HG03139 (cell line): ENCODE data around the gene SMYD3.

ENCODE experiments used
- ATAC-seq: cut with Tn5 transposase; IDR thresholded peaks from one replicate; pipeline ENCODE4 v1.9.1; 2021; ENCODE audit not compliant: unreplicated experiment

The SMYD3 gene

DNA sequence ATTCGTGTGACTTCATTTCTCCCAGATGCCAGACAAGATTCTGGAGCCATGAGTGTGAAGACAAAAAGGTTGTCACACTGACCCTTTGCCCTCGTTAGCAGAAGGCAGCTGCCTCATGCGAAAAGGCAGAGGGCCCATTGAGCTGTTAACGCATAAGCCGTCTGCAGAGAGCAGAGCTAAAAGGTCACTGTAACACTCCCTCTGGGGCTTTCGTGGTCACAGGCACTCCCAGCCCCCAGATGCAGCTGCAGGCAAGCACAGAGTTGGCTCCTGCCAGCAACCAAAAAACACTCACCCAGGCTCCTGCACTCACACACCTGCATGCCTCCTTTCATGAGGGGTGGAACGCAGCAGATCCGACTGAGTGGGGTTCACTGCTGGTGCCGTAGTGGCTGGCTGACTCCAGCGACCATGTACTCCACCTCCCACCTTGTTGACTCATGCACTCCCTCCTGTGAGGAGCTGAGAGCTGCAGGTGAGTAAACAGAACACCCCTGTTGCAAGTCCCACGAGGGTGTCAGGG is 287.5 kb downstream of the SMYD3 start:
- no peak for ATAC-seq

DNA sequence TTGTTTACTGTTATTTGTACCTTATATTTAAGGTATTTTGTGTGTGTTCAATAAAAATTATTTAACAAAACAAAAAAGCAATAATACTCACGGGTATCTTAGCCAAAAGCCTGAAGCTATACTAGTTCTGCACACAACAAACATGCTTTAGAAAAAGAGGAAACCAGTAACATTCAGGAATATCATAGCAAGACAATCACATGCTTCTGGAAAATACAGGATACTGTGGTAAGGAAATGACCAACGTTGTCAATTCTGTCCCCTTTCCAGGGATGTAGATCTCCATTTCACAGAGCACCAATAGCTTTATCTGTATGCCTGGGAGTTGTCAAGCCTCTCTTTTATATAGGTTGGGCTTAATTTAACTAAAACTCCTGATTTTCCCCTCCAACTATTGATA is 288.4 kb downstream of the SMYD3 start:
- no peak for ATAC-seq

DNA sequence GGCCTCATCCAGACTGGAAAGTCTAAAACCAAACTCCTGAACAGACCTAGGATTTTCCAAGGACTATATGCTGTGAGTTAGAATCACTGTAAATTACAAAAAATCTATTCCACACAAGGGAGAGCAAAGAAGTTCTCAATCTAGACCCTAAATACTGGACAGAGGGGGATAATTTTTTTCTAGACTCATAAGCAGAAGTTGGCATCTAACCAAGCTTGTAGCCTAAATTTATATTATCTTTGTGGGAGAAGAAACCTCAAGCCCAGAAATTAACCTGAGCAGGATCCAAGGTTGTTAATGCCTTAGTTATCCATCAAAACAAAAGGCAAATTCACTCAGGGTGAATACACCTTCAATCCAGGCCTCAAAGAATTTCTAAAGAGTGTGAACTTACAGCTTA is 290.2 kb downstream of the SMYD3 start:
- no peak for ATAC-seq

DNA sequence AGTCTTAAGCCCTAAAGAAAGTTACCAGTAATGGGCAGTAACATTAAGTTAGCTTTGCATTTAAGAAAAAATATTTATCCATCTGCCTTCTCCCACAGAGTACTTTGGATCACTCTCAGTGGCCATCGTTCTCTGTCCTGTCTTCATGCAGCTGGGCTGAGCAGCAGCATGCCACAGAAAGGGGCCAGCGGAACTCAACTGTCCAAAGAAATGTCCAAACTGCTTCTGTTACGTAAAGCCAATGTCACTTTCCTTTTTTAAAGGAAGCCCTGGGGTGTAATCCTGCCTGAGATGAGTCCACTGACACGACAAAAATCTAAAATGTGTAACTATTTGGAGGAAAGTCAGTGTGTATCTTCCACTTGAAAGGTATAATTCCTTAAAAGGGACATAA is 291.6 kb downstream of the SMYD3 start:
- no peak for ATAC-seq

DNA sequence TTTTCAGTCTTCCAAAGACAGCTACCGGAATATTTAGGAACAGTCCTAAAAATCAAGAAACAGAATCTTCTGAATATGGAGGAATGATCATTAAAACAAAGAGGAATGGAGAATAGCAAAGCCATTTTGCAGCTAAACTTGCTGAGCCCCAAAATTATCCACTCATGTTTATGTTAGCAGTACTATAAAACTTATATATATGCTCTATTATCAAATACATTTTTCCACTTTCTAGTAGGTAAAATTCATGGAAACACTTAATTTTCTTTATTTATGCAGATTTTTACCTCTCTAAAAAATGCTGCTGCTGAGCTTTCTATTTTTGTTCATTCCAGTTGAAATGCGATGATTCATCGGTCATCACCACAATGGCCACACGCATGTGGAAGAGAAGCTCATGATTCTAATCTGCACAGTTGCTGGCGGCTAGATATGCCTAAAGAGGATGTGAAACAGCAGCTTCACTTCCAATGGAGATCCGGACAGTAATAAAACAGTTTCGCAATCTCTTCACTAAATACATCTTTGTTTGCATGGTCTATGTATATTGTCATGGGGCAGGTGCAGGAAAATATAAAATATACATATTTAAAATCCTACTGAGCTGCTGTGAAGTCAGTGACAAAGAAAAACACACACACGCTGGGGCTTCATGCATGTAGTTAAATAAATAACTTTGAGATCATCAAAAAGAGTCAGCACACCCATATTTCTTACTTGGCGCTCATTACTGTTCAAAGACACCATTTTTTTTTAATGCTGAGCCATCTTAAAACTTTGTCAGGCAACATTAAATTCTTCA is 292.2 kb downstream of the SMYD3 start:
- peak; percentile 98 for ATAC-seq

DNA sequence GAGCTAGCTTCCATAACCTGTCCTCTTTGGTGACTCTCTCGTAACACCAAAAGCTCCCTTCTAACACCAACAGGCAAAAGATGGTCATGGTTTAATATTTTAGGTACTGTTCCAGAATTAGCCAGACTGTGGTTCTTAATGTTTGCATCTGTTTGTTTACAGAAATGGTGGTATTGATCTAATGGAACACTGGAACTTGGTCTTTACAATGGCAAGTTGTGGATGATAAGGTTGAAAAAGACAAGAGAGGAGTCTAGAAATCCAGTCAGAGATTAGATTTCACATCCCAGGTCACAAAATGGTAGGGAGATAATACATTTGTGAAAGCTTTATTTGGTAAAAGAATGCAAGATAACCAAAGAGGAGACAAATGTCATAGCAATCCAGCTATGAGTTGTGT is 293.1 kb downstream of the SMYD3 start:
- no peak for ATAC-seq

DNA sequence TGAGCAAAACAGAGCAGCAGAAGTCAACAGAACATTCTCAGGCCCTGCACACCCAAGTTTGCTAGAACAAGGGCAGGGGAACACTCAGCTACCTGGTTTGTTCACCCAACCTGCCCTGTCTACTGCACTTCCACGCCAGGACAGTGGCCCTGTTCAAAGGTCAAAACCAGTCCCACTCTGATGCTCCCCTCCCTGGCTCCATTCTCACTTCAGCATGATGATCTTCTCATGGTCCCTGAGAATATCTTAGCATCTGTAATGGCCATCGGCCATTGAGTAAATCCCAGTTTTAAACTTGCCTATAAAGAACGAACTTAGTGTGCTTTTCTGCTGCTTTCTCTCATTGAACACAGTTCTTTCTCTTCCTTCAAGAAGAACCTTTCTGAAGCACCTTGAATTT is 293.6 kb downstream of the SMYD3 start:
- no peak for ATAC-seq

DNA sequence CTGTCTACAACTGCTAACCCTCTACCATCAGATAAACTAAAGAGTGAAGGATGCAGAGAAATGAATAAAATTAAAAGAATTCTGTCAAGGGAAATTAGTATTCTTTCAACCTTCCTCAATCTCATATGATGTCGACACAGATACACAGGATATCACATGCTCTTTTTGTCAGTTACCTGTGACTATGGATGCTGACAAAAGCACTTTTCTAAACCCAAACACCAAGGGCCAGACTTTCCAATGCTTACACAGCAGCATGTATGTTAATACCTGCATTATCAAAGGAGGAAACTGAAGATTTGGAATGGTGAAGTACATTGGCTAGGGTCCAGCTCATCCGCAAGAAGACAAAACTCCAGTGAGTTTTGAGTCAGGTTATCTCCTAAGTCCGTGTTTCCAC is 294.0 kb downstream of the SMYD3 start:
- ATAC-seq: no peak

DNA sequence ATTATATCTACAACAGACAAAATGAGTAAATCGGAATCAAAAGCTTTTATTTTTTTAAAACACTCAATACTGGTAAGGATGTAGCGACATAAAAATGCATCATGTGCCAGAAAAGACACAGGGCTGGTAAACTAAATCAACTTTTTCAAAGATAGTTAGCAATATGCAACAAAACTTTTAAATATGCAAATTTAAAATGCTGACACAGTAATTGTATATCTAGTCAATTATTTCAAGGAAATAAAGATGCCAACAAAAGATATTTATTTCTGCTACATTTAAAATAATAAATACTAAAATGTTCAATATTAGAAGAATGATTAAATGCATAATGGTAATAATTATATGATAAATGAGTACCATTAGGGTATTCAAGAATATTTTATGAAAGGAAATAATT is 295.1 kb downstream of the SMYD3 start:
- no peak for ATAC-seq

DNA sequence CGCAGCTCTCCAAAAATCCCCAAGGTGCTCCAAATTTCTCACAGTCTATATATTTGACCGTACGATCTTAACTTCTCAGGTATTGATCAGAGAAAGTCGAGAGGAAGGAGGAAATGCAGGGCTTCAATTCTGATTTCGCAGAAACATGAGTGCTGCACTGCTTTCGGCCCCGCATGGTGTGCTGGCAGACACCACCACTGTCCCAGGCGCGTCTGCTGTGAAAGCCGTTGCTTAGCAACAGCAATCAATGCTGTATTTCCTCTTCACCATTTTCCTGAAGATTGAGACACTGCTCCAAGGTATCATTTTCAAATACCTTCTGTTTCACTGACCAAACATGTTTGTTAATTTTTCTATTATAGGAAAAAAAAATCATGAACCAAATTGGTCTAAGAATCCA is 296.3 kb downstream of the SMYD3 start:
- no peak for ATAC-seq

DNA sequence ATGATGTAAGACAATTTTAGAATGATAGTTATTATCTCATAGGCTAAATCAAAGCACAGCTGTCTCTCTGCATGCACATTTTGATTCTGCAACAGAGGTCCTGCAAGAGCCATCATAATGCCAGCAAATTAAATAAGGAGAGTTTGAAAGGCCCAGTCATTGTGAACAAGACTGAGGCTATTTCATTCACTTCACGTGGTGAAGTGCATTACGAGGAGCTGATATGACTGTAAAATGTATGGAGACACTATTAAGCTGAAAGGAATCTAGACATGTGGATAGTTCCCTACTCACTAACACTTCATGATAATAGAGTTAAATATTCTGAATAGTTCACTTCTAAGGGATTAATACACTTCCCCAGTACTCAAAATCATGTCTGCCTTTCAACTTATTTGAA is 299.0 kb downstream of the SMYD3 start:
- ATAC-seq: no peak

DNA sequence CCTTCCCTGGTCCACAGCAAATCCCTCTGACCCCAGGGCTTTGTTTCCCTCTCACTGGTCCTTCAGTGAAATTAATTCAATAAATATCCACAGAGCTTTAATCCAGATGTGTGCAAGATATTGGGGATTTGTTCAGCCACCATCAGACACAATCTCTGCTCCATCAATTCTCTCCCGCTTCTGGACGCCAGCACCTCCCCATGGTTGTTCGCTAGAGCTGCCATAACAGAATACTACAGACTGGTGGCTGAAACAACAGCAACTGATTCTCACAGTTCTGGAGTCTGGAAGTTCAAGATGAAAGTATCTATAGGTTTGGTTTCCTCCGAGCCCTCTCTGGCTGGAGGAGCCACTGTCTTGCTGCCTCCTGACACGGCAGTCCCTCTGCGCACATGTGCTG is 303.9 kb downstream of the SMYD3 start:
- no peak for ATAC-seq

DNA sequence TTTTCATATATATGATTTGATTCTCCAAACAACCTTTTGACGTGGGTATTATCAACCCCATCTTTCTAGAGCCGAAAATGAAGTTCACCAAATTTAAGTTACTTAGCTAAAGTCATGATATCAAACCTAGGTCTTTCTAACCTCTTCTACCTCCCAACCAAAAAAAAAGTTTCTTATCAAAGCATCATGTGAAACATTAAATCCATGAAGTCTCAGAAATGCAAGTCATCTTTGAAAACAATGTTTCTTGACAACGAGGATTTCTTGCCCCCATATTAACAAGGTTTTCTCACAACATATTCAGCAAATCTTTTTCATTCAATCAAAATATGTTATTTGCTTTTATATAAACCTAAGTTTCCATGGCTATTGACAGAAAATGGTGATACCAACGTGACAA is 306.3 kb downstream of the SMYD3 start:
- ATAC-seq: no peak

DNA sequence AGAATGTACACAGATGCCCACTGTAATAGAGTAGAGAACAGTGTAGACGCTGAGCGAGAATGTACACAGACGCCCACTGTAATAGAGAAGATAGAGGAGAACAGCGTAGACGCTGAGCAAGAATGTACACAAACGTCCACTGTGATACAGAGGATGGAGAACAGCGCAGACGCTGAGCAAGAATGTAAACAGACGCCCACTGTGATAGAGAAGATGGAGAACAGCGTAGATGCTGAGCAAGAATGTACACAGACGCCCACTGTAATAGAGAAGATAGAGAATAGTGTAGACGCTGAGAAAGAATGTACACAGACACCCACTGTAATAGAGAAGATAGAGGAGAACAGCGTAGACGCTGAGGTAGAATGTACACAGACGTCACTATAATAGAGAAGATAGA is 306.9 kb downstream of the SMYD3 start:
- ATAC-seq: no peak

DNA sequence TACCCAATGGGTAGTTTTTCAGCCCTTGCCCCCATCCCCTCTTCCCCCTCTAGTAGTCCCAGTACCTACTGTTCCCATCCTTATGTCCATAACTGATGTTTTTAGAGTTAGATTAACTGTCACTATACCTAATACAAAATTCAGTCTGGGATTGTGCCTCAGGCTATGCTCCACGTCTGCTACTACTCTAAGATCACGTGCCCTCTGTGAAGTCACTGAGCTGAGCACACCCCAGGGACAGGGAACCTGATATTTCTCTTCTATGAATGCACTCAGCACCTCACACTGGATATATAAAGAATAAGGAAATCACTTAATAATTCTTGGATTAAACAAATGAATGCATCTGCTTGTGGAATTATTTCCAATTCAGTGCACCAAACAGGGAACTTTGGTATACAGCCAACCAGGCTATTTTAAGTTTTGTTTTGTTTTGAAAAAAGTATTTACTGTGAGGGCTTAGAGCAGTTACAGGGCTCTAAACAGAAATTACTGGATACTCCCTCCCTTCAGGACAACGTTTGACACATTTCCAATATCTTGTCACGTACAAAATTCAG is 307.9 kb downstream of the SMYD3 start:
- ATAC-seq: no peak

DNA sequence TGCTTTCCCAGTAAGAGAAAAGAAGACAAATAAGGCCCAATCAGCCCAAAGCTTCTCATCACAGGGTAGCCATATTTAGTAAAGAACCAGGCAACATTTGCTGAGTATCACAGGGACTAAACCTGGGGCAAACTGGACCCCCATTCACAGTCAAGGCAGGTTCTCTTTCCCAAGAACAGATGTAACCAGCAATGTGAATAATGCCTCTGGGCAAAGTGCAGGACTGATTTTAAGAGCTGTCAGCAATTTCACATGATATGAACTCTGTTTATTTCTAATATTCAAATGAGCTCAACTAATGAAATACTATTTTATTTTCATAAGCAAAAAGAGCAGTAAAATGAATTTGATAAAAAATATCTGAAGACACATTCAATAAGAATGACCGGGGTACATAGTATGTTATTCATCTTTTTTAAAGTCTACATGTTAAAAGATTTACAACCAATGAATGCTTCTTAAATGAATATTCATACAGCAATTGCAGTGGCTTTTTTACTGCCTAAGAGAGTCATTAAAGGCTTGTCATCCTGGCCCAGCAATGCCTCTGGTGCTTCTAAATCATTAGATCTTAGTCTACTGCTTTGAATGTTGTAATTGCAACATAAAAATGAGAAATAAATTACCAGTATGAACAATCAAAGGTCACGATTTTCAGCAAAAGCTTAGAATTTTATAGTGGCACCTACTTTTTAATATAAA is 308.8 kb downstream of the SMYD3 start:
- ATAC-seq: no peak

DNA sequence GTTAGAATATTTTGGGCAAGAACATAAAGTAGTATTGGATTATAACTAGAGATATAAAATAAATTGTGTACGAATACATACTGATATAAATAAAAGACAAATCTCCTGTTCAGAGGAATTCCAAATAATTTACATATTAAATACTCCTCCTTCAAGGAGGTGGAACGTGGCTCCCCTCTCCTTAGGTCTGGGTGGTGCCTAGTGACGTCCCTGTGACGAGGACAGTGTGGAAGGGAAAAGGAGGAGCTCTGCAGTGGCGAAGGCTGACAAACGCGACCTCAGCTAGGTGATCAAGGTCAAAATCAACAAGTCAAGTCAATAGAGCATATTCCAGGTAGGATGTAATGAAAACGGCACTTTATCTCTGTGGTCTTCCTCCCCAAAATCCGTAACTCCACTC is 310.0 kb downstream of the SMYD3 start:
- ATAC-seq: no peak

DNA sequence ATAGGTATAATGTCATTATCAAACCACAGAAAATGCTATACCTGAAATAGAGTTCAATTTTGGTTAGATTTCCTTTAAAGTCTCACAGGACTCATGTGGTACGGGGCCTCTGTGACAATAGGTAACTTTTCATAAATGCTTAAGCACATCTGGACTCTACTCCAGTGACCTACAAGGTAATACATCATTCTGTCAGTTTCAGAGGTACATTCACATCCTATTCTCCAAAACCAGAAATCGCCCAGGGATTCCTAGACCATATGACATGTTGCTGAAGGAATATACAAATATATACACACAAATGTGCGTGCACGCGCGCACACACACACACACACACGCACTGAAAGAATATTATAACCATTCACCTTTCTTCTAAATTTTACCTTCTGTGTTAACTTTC is 311.8 kb downstream of the SMYD3 start:
- no peak for ATAC-seq

DNA sequence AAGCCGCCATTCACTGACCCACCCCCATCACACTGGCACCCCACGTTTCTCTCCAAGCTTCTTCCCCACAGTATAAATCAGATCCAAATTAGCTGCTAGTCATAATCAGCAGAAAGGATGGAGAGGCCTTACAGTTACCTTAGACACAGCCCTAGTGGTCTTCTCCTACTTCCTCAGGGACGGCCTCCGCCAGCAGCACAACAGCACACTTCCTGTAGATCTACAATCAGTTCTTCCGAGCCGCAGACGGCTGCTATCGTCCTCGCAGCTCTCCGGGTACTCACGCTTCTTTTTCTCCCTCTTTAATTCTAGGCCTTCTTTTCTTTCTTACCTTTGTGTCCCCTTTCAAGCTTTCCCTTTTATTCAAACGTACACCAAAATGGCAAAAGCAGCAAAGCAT is 313.5 kb downstream of the SMYD3 start:
- ATAC-seq: no peak

DNA sequence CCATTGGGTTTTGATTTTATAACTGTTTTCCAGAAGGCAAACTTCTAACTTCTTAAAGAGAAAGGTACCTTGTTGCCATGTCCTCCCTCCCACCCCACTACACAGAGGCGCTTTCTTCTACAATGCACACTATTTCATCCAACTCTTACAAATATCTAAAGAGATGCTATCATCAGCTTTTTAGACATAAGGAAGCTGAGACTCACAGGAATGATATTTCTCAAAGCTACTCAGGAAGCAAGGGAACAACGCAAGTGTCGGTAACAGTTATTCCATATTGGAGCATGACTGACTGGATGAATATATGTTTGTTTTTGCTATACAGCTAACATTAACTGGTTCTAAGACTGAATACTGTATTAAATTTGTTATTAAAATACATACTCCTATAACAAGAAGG is 318.0 kb downstream of the SMYD3 start:
- no peak for ATAC-seq

DNA sequence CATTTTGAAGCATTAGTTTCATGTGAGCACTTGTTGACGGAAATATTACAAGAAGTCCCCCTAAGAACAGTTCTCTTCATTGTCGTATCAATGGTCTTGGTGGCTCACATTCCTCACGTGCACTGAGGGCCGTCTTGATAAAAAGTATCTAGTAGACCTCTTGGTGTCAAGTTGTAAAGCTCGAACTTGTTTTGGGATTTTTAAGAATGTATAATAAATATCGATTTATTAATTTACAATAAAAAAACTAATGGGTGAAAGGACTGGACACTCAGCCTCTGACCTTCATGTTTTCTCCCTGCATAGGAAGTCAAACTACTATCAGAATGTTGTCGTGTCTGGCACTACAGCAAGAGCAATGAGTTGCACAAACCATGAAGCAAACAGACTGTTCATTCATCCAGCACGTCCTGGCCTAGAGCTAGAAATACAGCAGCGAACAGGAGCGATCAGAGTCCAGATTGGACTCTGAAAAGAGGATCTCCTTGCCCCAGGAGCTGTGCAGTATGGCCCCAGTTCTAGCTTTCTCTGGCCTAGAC is 319.2 kb downstream of the SMYD3 start:
- ATAC-seq: no peak

DNA sequence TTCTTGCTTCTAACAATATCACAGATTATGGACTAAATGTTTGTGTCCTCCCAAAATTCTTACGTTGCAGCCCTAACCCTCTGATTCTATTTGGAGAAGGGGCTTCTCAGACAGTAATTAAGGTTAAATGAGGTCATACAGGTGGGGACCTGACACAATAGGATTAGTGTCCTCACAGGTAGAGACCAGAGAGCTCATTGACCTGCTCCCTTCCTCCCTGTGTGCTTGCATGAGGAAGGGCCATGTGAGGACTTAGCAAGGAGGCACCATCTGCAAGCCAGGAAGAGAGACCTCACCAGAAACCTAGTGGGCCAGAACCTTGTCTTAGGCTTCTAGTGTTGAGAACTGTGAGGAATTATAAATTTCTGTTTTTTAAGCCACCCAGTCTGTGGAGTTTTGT is 322.6 kb downstream of the SMYD3 start:
- no peak for ATAC-seq
